IPS DF 4.7 (cell line): ENCODE data around the gene ZBTB43.

Source experiments
- DNase-seq: peaks from one replicate; pipeline ENCODE4 v3.0.0-alpha.2; 2013; ENCODE audit warnings: low spot score; ENCODE audit errors: extremely low read depth

ZBTB43 gene

DNA sequence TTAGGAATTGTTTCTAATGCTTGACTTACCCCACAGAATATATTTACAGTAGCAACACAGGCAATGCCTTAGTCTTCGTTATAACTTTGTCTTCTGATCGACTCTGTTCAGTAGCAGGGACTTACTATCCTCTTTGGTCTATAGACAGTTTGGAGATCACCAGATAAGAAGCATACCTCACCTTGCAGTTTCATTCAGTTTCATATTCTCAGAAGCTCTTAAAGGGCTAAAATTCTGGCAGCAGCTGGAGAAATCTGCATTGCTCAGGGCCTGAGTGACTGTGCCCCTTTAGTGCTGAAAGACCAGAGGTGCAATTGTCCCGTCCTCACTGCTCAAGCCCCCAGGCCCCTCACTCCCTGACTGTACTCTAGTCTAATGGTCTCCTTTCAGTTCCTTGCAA, 26.0 kb downstream of the ZBTB43 start:
- DNase-seq, result no peak

DNA sequence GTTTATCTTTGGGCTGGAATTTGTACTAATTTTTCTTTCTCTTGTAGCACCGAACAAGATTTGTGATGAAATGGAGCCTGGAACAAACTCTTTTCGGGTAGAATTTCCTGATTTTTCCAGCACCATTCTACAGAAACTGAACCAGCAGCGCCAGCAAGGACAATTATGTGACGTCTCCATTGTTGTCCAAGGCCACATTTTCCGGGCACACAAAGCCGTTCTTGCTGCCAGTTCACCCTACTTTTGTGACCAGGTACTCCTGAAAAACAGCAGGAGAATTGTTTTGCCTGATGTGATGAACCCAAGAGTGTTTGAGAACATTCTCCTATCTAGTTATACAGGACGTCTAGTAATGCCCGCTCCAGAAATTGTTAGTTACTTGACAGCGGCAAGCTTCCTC, 27.6 kb downstream of the ZBTB43 start:
- DNase-seq, result no peak

DNA sequence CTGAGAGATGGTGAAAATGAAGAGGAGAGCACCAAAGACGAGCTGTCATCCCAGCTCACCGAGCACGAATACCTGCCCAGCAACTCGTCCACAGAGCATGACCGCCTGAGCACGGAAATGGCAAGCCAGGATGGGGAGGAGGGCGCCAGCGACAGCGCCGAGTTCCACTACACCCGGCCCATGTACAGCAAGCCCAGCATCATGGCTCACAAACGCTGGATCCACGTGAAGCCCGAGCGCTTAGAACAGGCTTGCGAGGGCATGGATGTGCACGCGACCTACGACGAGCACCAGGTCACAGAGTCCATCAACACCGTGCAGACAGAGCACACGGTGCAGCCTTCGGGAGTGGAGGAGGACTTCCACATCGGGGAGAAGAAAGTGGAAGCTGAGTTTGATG, 28.2 kb downstream of the ZBTB43 start:
- DNase-seq, result no peak

DNA sequence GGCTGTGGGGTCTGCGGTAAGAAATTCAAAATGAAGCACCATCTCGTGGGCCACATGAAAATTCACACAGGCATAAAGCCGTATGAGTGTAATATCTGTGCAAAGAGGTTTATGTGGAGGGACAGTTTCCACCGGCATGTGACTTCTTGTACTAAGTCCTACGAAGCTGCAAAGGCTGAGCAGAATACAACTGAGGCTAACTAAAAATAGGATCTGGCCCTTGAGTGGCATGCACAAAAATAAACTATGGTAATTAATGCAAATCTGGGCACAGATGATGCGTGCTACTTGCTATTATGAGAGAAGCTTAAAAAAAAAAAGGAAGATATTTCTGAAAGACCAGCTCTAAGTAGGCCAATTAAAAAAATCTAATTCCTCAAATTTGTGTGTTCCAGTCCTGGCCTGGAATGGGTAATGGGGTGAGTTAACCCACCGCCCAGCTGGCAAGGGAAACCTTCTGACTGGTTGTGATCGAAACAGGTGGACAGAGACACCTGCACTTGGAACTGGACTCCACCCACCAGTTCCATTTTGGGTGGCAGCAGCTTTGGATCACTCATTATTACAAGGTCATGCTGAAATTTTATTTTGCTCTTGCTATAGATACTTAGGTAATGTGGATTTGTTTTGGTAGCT, 29.0 kb downstream of the ZBTB43 start:
- DNase-seq, result no peak

DNA sequence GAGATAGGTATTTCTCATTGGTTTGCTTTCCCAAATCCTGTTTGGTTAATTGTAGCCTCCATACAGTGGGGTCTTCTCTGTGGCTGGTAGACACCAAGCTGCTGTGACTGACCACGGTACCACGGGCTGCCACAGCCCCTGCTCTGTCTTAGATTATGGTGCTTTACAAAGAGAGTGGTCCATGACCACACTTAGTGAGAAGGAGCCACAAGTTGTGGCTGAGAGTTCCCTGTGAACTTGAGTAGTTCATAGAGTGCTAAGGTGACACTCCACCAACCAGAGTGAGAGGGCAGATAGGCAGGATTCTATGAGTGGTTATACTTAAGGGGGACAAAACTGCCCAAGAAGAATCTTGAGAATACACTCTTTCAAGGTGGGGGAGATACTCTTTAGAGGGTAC, 29.8 kb downstream of the ZBTB43 start:
- no peak for DNase-seq

DNA sequence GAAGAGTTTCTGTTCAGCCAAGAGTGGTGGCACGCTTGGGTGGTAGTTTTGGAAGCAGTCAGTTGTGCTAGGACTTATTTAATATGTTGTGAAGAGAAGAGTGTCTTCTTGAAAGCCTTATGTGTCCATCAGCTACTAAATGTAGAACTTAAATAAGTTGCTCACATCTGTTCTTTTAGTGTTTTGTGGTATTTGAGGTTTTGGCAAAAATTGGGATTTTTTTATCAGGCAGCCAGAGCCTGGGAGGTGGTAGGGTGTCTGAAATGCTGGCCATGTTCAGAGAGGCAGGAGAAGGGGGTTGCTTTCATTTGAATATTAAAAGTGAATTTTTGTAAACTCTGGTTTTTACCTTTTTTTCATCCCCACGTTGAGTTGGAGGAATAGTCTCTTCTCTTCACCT, 31.4 kb downstream of the ZBTB43 start:
- no peak for DNase-seq

DNA sequence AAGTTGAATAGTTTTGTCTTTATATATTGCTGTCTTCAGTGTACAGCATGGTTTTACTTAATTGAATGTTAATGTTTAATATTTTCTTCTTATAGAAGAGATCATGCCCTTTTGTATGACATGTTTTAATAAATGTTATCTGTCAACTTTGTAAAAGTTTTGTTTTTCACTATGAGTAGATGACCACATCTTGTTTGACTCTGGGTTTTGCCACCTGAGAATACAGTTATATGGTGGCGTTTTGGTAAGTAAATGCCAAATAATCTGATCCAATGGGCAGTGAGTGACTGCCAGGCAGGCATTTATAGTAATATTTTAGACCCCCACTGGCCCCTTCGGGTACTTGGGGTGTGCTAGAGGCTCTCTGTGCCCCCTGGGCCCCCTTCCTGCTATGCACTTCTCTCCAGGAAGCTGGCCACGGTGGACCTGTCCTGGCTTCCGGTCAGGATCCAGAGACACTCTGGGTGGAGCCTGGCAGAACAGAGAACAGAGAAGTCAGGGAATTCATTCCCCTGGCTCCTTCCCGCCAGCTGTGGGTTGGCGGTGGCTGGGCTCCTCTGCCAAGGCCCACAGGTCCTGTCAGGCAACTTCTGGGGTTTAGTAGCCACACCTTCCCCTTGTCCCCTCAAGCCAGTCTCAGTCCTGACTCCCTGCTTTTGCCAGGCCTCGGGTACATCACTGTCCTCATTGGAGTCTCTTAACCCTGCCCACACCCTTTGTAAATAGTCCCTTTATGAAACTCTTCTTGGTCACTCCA, 33.4 kb downstream of the ZBTB43 start:
- DNase-seq, result no peak

DNA sequence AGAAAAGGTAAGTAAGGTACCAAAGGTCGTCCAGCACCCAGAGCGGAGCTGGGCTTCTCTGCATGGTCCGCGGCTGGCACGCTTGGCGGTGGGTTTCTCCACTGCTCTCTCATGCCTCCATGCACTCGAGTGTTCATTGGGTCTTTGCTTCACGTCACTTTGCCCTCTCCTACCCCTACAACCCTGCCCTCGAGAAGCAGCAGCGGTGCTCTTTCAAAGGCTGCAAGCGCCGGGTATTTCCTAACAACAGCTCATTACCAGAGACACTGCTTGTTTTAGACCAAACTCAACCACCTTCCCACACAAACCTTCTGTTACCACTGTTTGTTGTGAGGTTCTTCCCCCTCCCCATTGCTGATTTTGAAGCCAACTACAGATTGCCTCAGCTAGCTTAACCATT, 34.1 kb downstream of the ZBTB43 start:
- no peak for DNase-seq

DNA sequence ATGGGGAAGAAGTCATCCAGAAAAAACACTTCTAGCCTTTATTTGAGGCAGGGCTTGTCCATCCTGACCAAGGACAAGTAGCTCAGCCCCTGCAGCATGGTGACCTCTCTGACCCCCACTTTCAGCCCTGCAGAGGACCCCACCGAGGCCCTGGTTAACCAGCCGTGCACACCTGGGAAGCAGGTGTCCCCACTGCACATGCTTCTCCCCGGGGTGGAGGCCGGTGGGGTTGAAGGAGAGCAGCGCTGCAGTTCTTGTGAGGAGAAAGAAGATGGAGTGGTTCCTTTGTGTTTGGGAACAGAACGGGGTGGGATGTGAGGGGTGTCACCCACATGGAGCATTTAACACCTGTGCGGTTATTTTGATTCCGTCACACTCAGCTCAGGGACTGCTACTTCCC, 34.5 kb downstream of the ZBTB43 start:
- no peak for DNase-seq

DNA sequence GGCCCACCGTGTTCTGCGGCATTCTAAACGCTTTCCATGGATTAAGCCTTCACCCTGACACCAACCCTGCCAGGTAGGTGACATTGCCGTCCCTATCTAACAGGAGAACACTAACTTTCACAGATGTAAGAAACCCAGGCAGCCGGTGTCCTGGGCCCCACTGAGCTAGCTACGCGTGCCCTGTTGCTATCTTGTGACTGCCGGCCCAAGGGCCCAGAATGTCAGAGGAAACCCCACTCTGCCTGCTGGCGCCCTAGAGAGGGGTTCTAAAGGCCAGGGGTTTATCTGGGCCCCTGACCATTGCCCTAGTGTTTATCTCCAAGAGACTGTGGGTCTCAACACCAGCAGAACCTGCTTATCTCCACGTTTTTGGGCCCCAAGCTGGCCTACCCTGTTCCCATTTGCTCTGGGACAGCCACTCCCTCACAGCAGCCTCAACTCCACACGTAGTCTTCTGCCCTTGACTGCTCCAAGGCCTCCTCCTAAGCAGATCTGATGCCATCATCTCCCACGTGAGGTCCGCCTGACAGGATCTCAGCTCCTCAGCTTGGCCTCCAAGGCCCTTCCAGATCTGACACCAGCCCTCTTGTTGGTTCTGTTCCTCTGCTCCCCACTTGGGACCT, 37.5 kb downstream of the ZBTB43 start:
- DNase-seq, result no peak

DNA sequence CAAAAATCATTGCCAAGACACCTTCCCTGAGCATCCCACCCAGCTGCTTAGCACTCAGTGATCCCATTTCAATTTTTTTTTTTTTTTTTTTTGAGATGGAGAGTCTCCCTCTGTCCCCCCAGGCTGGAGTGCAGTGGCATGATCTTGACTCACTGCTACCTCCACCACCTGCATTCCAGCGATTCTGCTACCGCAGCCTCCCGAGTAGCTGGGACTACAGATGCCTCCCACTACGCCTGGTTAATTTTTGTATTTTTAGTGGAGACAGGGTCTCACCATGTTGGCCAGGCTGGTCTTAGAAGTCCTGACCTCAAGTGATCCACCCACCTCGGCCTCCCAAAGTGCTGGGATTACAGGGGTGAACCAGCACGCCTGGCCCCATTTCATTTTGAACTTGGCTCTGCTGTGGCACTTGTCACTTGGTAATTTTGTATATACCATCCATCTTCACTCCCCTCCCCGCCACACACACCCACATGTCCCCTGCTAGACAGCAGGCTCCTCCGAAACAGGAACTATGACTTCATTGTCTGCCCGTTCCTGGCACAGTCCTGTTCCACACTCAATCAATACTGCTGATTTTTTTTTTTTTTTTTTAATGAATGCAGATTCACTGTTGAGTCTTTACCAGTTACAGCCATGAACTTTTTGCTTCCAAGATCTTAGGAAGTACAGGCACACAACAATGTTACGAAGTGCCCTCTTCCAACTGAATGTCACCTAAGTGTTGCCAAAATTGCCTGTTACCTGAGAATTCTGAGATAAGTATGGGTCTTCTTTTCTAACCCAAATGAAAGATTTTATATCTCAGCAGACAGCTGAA, 38.3 kb downstream of the ZBTB43 start:
- no peak for DNase-seq

DNA sequence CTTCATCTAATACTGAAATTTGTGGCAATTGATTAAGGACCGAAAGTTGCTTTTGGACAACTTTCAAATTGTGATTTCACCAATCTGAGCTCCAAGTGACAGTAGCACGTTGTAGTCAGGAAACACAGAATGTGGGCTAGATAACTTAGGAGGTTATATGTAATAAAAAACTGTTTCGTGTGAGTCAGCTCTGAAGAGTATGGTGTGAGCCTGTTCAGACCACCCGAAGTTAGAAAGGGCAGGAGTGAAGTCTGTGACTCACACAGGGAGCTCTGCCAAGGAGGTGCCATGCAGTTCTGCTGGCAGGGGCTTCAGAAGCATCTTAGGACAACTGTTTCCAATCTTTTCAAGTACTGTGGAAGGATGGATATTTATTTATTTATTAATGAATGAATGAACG, 39.2 kb downstream of the ZBTB43 start:
- no peak for DNase-seq

DNA sequence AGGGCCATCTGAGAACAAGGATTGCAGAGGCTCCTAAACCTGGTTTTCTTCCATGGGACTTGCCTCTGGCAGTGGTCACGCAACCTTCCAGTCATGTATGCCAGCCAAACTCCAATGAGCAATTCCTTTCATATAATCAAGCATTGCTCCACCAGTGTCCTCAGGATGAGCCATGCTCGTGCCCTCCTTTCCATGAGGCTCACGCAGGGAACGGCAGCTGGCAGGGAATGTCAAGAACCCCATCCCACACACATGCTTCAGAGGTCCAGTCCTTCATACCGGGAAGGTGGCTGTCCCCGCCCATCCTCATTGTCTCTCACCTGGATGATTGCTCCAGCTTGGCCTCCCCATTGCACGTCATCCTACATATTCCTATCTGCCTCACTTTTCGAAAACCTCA, 42.2 kb downstream of the ZBTB43 start:
- DNase-seq, result no peak

DNA sequence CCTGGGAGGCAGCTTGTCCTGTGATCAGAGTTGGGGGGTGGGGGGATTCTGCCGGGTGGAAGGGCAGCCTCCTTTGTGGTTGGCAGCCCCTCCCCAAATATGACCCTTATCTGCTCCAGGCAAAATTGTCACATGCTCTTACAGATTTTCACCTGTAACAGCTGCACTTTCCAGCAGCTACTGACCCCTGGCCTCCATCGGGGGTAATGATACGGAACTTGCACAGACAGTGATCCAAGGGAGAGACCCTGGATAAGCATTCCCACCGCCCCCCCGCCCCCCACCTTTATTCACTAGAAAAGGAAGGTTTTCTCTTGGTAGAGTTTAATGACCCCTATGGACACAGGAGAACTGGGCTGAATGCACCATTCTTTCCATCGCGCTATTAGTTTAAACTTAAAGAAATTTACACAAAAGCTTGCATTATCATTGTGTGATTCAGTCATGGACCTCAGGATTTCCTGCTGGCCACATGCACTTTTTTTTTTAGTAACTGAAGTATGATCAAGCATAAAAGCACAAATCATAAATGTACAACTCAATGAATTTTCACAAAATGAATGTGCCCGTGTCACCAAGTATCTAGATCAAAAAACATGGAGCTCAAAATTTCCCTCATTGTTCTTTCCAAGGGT, 44.9 kb downstream of the ZBTB43 start:
- DNase-seq, result no peak

DNA sequence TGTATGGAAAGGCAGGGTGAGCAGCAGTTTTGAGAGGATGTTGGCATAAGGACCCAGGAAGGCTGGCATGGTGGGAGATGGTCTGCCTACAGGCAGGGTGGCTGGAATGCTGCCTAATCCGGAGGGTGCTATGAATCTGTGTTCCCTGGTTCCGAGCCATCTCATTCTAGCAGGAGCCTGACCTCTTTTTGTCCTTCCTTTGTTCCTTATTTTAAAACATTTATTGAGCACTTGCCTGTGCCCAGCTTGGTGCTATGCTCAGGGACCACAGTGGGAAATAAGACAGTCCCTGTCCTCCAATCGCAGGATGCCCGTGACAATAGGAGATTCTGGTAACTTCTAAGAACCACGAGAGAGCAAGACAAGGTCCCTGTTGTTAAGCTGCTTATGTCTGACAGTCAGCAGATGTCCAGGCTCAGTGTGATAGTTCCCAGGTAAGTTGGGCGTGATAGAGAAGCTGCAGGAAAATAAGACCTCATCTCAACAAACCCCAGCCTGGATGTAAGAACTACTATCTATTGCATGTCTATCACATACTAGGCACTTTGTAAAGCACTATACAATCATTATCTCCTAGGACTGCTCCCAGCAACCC, 46.5 kb downstream of the ZBTB43 start:
- DNase-seq, result no peak

DNA sequence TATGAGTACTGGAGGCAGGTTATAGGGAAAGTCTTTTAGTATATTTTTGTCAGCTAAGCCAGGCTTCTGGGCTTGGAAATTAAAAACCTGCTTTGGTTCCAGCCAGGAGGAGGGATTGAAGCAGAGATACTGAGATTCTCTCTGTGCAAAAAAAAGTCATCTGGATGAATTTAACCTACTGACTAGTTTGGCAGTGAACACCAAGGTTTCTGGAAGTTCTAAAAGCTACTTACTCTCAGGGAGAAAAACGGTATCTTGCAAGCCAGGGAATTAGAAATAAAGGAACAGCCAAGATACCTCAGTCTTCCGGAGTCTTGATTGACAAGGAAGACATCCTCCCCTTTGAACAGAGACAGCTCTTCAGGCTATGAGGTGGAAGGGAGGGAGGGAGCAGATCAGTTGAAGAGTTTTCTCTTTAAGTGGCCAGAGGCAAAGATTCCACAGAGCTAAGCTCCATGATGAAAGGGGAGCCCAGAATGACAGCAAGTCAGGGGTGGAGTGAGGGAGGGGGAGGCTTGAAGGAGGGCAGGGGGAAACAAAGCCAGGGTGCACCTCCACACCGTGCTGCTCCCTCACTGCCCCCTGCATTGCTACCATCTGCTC, 47.3 kb downstream of the ZBTB43 start:
- no peak for DNase-seq

DNA sequence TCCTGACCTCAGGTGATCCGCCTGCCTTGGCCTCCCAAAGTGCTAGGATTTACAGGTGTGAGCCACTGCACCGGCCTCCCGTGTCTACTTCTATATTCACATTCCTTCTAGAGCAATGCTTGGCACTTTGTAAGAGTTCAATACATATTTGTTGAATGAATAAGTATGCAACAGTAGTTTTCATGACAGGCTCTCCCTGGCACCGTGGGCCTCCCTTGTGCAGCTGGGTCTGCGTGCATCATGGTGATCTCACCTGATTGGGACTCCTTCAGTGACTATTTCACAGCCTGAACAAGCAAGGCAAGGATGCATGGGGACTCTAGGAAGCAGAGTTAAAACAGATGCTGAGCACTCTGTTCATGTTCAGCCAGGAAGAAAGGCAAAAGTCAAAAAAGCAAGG, 48.8 kb downstream of the ZBTB43 start:
- no peak for DNase-seq

DNA sequence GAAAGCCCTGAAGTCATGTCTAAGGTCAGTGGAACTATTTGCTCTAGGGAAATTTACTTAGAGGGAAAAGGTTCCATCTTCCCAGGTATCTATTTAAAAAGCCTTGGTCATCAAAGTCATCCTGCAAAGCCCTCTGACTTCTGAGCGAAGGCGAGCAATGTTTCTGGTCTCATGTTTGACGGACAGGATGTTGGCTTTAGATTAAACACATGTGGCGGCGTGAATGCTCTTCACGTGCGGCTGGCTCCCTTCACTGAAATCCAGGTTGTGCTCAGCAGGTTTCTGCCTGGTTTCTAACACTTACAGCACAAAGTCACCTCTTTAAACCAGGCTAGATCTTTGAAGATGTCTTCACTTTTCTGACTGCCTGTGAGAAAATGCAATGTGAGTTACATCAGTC, 49.9 kb downstream of the ZBTB43 start:
- no peak for DNase-seq

DNA sequence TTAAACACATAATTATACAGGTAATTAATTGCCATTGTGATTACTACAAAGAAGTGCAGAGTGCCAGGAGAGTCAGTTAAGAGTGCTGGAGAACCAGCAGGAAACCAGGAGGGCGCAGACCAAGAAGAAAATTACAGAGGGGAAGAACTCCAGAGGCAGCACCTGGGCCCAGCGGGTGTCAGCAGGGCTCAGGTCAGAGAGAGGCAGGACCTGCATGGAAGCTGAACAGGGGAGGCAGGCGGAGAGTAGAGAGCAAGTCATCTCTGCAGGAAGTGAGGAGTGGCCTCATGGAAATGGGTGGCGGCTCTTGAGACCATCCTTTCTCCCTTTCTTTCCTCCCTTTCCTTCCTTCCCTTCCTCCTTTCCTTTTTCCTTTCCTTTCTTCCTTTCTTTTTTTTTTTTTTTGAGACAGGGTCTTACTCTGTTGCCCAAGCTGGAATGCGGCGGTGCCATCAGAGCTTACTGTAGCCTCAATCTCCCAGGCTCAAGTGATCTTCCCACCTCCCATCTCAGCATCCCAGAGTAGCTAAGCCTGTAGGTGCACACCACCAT, 51.6 kb downstream of the ZBTB43 start:
- no peak for DNase-seq

DNA sequence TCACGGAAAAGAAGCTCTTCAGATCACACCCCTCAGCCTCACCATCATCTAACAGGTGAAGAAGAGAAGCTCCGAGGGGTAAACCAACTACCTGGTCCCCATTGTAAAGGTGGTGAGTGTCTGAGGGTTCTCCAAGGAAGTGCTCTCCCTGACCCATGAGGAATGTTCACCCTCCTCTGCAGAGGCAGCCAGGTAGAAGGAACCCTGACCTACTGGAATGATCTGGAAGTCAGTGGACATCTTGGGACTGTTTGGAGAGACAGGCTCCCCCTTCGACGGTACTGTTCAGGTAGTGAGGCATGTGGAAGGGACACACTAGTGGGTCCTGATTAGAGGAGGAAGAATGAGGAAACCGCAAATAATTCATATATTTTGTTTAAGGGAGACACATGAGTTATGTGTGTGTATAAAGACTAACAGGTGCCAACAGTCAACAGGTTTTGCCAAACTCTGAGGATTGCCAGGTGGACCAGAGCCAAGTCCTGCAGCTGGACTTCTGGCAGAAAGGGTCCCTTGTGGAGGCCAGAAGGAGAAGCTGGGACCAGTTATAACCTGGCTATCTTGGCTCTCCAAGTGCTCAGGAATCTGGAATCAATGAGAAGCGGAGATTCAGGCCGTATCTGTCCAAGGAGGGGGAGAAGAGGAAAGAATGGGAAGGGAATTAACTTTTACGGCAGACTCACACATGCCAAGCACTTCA, 52.6 kb downstream of the ZBTB43 start:
- no peak for DNase-seq
